ENCODE data around the gene LRPPRC. TPM values are rescaled to one million over a fixed set of nuclear protein-coding genes. Genes with fewer than 3 reads are reported as not detected.
"Not testable (repeated sequence)": the region's sequence is repeated elsewhere in the genome, so short reads cannot be mapped to it uniquely, and the experiment has no call there.

Gene LRPPRC
- total RNA-seq, 1 donor: 57.2 TPM

- no peaks in the 10 kb centered on the region for H3K9me3 ChIP-seq (ENCODE audit: low read depth, low read length)
- H4K20me1 ChIP-seq (ENCODE audit: insufficient read depth, low read length): no peaks in the 10 kb centered on the region
- no peaks in the 10 kb centered on the region for H3K79me2 ChIP-seq (ENCODE audit: insufficient read depth, low read length)
- no peak for DNase-seq (ENCODE audit: insufficient read length, low spot score, missing footprints)
- peaks cover 44% of the 10 kb centered on the region for H3K36me3 ChIP-seq (ENCODE audit: insufficient read depth, low read length)
- H3K4me1 ChIP-seq (ENCODE audit: insufficient read depth, low read length): no peaks in the 10 kb centered on the region
- TF ChIP-seq CTCF (IDR thresholded peaks at IDR 0.05; ENCODE audit: extremely low read depth, low read depth, low read length): no peak
- H2AFZ ChIP-seq (ENCODE audit: low read length): no peak overlapping the region
- no peaks in the 10 kb centered on the region for H3K27me3 ChIP-seq (ENCODE audit: insufficient read depth, low read length)
- no peak overlapping the region for H3K4me2 ChIP-seq (ENCODE audit: insufficient read depth, low read length)
- H3K4me3 ChIP-seq (ENCODE audit: insufficient read depth, low read length): no peak overlapping the region
- no peak overlapping the region for H3K27ac ChIP-seq (ENCODE audit: low read depth, low read length)
These were observed 68.3 kb downstream of the LRPPRC start for GRCh38 chr2:43927442-43927841.

- TF ChIP-seq CTCF (IDR thresholded peaks at IDR 0.05; ENCODE audit: extremely low read depth, low read depth, low read length): no peak
- no peak overlapping the region for H3K4me2 ChIP-seq (ENCODE audit: insufficient read depth, low read length)
- no peak for DNase-seq (ENCODE audit: insufficient read length, low spot score, missing footprints)
- H2AFZ ChIP-seq (ENCODE audit: low read length): no peak overlapping the region
- H4K20me1 ChIP-seq (ENCODE audit: insufficient read depth, low read length): no peaks in the 10 kb centered on the region
- peaks cover 42% of the 10 kb centered on the region for H3K36me3 ChIP-seq (ENCODE audit: insufficient read depth, low read length)
- no peak overlapping the region for H3K4me3 ChIP-seq (ENCODE audit: insufficient read depth, low read length)
- H3K79me2 ChIP-seq (ENCODE audit: insufficient read depth, low read length): no peaks in the 10 kb centered on the region
- no peaks in the 10 kb centered on the region for H3K4me1 ChIP-seq (ENCODE audit: insufficient read depth, low read length)
- H3K27ac ChIP-seq (ENCODE audit: low read depth, low read length): no peak overlapping the region
- H3K9me3 ChIP-seq (ENCODE audit: low read depth, low read length): no peaks in the 10 kb centered on the region
- H3K27me3 ChIP-seq (ENCODE audit: insufficient read depth, low read length): no peaks in the 10 kb centered on the region
These were observed 70.4 kb downstream of the LRPPRC start for GRCh38 chr2:43925431-43925830.

- Histone ChIP-seq H3K9me3 (ENCODE audit: low read depth, low read length) (no peaks in the 10 kb centered on the region), H3K36me3 (ENCODE audit: insufficient read depth, low read length) (peaks cover 41% of the 10 kb centered on the region), H4K20me1 (ENCODE audit: insufficient read depth, low read length) (no peaks in the 10 kb centered on the region), H3K27ac (ENCODE audit: low read depth, low read length) (no peak overlapping the region), H3K79me2 (ENCODE audit: insufficient read depth, low read length) (no peaks in the 10 kb centered on the region), H3K27me3 (ENCODE audit: insufficient read depth, low read length) (no peaks in the 10 kb centered on the region), H3K4me3 (ENCODE audit: insufficient read depth, low read length) (no peak overlapping the region), H3K4me1 (ENCODE audit: insufficient read depth, low read length) (no peaks in the 10 kb centered on the region), H3K4me2 (ENCODE audit: insufficient read depth, low read length) (no peak overlapping the region), H2AFZ (ENCODE audit: low read length) (no peak overlapping the region)
- no peak for DNase-seq (ENCODE audit: insufficient read length, low spot score, missing footprints)
- no peak for TF ChIP-seq CTCF (IDR thresholded peaks at IDR 0.05; ENCODE audit: extremely low read depth, low read depth, low read length)
These were observed 71.3 kb downstream of the LRPPRC start for GRCh38 chr2:43924463-43924862.

- H3K79me2 ChIP-seq (ENCODE audit: insufficient read depth, low read length); H3K9me3 ChIP-seq (ENCODE audit: low read depth, low read length); H2AFZ ChIP-seq (ENCODE audit: low read length); H3K4me2 ChIP-seq (ENCODE audit: insufficient read depth, low read length); H4K20me1 ChIP-seq (ENCODE audit: insufficient read depth, low read length); DNase-seq (ENCODE audit: insufficient read length, low spot score, missing footprints); H3K27ac ChIP-seq (ENCODE audit: low read depth, low read length); H3K4me3 ChIP-seq (ENCODE audit: insufficient read depth, low read length); H3K4me1 ChIP-seq (ENCODE audit: insufficient read depth, low read length); H3K27me3 ChIP-seq (ENCODE audit: insufficient read depth, low read length): not testable (repeated sequence)
- H3K36me3 ChIP-seq (ENCODE audit: insufficient read depth, low read length): peaks cover 14% of the 10 kb centered on the region
These were observed 84.5 kb downstream of the LRPPRC start for GRCh38 chr2:43911136-43911790.

All from osteoblast (primary cell).